Loucy (cell line): Measurements from ENCODE around the gene OPTN.

Experiments
- CTCF ChIP-seq: fragments of 200-600 bp; sonication (generic); conservative IDR thresholded peaks from 2 replicates; pipeline ENCODE4 v1.5.1; 2014; ENCODE audit warnings: mild to moderate bottlenecking, antibody characterized with exemption, low read length
- EZH2phosphoT487 ChIP-seq: fragments of 200-600 bp; IDR thresholded peaks from 2 replicates; pipeline ENCODE4 v1.6.1; 2018; ENCODE audit warnings: antibody characterized with exemption, mild to moderate bottlenecking, moderate library complexity, borderline replicate concordance

- TF ChIP-seq CTCF (no peak), EZH2phosphoT487 (no peak)
Observed at GRCh38 chr10:13158401-13158800, 58.4 kb downstream of the OPTN start.
